HG03342 (cell line): ENCODE results near the gene MUC20.
"Not testable (repeated sequence)": the region's sequence is repeated elsewhere in the genome, so short reads cannot be mapped to it uniquely, and the experiment has no call there.

Experiments
- ATAC-seq: cut with Tn5 transposase; IDR thresholded peaks from one replicate; pipeline ENCODE4 v1.9.1; 2021; ENCODE audit warnings: mild to moderate bottlenecking, moderate library complexity; ENCODE audit not compliant: unreplicated experiment

MUC20 gene

GRCh38 chr3:195710126-195710905 is 10.5 kb upstream of the MUC20 start:
- not testable (repeated sequence) for ATAC-seq

DNA sequence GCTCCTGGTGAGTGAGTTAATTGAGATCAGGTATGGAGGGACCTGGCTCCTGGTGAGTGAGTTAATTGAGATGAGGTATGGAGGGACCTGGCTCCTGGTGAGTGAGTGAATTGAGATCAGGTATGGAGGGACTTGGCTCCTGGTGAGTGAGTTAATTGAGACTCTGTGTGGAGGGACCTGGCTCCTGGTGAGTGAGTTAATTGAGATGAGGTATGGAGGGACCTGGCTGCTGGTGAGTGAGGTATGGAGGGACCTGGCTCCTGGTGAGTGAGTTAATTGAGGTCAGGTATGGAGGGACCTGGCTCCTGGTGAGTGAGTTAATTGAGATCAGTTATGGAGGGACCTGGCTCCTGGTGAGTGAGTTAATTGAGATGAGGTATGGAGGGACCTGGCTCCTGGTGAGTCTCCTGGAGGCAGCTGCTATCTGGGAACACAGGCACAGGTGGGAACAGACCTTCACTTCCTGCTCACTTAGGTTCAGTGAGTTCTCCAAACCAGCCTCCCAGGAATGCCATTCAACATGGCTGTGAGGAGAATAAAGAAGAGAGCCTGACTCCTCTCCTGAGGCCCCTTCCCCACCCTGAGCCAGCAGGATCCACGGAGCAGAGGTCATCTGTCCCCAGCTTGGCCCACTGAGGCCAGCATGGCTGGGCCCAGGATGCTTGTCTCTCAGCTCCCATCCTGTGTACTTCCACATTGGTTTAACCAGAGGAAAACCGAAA is 9.5 kb upstream of the MUC20 start:
- ATAC-seq: not testable (repeated sequence)

GRCh38 chr3:195711813-195712534 is 8.8 kb upstream of the MUC20 start:
- no peak for ATAC-seq

- ATAC-seq: not testable (repeated sequence)
Observed at GRCh38 chr3:195712535-195712910, 8.3 kb upstream of the MUC20 start.

DNA sequence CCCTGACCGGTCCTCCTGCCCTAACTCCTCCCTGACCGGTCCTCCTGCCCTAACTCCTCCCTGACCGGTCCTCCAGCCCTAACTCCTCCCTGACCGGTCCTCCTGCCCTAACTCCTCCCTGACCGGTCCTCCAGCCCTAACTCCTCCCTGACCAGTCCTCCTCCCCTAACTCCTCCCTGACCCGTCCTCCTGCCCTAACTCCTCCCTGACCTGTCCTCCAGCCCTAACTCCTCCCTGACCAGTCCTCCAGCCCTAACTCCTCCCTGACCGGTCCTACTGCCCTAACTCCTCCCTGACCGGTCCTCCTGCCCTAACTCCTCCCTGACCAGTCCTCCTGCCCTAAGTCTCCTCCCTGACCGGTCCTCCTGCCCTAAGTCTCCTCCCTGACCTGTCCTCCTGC is 7.6 kb upstream of the MUC20 start:
- ATAC-seq: not testable (repeated sequence)

GRCh38 chr3:195714380-195715011 is 6.3 kb upstream of the MUC20 start:
- ATAC-seq: no peak

DNA sequence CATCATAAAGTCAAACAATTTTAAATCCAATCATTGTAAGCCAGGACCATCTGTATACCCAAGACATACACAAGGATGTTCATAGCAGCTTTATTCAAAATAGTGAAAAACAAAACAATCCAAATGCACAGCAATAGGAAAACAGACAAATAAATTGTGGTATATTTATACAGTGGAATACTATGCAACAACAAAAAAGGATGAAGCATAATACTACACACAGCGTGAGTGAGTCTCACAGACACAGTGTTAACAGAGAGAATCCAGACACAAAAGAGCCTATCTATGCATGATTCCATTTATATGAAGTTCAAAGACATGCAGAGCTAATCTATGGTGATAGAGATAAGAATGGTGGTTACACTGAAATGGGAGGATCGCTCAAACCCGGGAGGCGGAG is 5.6 kb upstream of the MUC20 start:
- no peak for ATAC-seq

DNA sequence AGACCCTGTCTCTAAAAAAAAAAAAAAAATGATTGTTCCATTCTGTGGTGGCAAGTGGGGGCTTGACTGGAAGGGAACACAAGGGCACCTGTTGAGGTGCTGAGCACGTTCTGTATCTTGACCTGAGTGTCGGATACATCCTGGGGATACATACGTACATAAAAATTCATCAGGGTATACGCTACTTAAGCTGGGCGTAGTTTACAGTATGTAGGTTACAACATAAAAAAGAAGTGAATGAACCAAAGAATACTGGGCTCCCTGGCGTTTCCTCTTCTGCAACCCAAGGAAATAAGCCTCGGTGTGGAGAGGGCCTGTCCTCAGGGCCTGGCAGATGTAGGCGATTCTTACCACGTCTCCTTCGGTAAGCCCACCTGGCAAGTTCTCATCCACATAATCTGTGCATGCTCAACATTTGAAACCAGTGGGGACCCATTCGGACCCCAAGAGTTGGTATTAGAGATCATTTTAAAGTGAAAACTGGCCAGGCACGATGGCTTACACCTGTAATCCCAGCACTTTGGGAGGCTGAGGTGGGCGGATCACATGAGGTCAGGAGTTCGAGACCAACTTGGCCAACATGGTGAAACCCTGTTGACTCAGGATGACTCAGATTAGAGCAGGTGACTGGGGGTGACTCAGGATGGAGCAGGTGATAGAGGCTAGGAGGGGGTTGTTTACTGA is 5.1 kb upstream of the MUC20 start:
- no peak for ATAC-seq

DNA sequence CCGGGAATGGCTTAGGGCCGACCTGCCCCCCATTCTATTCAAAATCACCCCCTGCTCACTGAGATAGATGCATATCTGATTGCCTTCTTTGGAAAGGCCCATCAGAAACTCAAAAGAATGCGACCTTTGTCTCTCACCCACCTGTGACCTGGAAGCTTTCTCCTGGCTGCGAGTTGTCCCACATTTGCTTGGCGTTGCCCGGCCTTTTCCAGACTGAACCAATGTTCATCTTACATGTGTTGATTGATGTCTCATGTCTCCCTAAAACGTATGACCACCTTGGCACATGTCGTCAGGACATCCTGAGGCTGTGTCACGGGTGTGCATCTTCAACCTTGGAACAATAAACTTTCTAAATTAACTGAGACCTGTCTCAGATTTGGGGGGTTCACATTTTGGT is 3.4 kb upstream of the MUC20 start:
- ATAC-seq: no peak

- no peak for ATAC-seq
Observed at GRCh38 chr3:195717852-195718476, 2.8 kb upstream of the MUC20 start.

DNA sequence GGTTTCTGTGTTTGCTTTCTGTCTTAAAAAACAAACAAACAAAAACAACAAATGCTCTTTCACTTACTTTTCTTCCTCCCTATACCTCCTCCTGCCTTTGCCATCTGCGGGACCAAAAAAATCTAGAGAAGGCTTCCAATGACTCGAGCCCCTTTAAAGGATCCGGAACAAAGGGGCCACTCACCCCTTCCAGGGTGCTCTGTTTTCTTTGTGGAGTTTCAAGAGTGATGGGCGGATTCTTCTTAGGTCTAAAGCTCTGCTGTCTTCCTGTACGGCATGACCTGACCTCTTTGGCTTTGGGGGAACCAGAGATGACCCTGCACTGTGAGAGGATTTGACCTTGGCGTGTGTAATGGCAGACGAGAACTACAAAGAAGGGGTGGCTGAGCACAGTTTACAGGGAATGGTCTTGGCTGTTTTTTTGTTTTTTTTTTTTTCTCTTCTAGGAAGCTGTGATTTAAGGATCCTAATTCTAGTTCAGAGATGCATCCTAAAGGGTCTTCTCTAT is 2.2 kb upstream of the MUC20 start:
- no peak for ATAC-seq

- ATAC-seq: not testable (repeated sequence)
Observed at GRCh38 chr3:195719514-195720254, 1.1 kb upstream of the MUC20 start.

- ATAC-seq: not testable (repeated sequence)
Observed at GRCh38 chr3:195722139-195722995, 1.6 kb downstream of the MUC20 start.

DNA sequence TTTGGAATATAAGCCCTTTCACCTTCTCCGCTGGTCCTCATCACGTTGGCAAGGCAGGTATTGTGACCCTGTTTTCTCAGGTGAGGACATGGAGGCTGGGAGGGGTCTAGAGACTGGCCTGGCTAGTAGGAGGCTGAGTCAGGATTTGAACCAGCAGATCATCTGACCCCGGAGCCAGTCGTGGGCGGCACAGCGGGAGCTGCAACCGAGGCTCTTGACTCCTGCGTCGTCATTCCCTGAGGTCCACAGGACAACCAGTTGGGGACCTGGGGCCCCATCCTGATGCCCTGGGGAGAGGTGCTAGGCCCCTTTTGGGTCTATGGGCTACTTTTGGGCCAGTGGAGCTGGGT is 2.2 kb downstream of the MUC20 start:
- ATAC-seq: not testable (repeated sequence)

DNA sequence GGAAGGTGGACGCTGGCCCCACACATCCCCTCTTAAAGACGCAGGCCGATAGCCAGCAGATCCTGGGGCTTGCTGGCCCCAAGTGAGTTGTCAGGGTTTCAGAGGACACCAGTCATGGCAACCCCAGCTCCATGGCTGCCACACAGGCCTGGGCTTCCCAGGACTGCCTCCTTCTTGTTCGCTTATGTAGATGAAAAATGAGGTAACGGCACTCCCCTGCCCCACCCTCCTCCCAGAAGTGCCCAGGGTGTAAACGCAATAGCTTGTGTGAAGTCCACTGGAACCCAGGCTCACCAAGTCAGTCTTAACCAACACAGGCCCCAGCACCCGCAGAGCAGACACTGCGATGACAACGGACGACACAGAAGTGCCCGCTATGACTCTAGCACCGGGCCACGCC is 3.6 kb downstream of the MUC20 start:
- not testable (repeated sequence) for ATAC-seq

GRCh38 chr3:195725916-195726740 is 5.3 kb downstream of the MUC20 start:
- not testable (repeated sequence) for ATAC-seq

DNA sequence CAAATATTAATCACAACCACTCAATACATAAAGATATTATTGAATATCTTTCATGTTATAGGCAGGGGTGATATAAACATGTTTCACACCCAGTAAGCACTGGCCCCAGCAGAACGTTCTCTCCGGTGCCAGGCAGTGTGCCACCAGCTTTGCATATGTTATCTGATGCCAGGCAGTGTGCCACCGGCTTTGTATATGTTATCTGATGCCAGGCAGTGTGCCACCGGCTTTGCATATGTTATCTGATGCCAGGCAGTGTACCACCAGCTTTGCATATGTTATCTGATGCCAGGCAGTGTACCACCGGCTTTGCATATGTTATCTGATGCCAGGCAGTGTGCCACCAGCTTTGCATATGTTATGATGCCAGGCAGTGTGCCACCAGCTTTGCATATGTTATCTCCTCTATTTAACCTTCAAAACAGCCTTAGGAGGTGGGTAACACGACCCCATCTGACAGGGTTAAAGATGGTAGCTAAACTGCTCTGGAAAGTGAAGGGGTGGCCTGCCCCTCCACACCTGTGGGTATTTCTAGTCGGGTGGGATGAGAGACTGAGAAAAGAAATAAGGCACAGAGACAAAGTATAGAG is 6.9 kb downstream of the MUC20 start:
- no peak for ATAC-seq
